RPMI7951 (cell line): ENCODE measurements around the gene SCARB1. TPM values are rescaled to one million over a fixed set of nuclear protein-coding genes. Genes with fewer than 3 reads are reported as not detected.

ENCODE experiments used
- DNase-seq: peaks from one replicate; pipeline ENCODE4 v3.0.0-alpha.2; 2012; ENCODE audit warnings: low read depth
- total RNA-seq: library from RNA; depleted of rRNA; stranded (reverse); fragments of >200 nt; shearing (Covaris generic); gene quantifications from 2 replicates; pipeline ENCODE4 v1.2.3, GENCODE V29; 2014

SCARB1 gene
- total RNA-seq, 1 experiment from 2014 or later = 13.9 TPM

GRCh38 chr12:124762791-124763593 lies 100.7 kb downstream of the SCARB1 start:
- DNase-seq = no peak

DNA sequence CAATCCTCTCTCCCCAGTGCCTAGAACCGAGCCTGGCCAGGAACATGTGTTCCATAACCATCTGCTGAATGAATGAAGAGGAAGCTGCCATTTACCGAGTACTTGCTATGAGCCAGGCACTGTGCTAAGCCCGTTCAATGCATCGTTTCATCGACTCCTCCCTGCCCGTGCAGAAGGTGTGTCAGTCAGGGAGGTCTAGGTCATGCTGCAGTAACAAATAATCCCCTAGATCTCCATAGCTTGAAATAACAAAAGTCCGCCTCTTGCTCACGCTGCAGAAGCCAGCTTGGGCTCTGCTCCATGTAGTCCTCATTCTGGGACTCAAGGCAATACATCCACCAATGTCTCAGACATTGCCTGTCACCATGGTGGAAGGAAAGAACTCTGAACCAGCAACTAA lies 101.3 kb downstream of the SCARB1 start:
- no peak for DNase-seq

DNA sequence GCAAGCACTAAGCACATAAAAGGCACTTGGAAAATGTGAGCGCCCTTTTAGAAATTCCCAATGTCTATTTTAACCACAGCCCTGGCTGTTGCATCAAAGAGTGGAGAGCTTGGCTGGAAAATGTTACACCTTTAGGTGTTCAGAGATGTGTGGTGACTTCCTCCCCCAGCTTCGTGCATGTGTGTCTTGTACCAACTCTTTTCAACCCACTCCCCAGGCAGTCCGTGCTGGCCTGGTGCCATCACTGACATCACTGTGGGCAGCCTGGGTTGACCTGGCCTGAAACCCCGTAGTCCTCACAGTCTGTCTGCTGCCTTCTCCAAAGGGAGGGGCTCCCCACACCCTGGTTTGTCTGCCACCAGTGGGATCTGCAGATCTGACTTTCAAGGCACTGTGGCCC lies 101.8 kb downstream of the SCARB1 start:
- DNase-seq = peak; percentile 72

- DNase-seq = no peak
Observed at GRCh38 chr12:124761056-124761455, 102.6 kb downstream of the SCARB1 start.

GRCh38 chr12:124760560-124760959 lies 103.1 kb downstream of the SCARB1 start:
- no peak for DNase-seq

- no peak for DNase-seq
Observed at GRCh38 chr12:124759841-124760503, 103.7 kb downstream of the SCARB1 start.

DNA sequence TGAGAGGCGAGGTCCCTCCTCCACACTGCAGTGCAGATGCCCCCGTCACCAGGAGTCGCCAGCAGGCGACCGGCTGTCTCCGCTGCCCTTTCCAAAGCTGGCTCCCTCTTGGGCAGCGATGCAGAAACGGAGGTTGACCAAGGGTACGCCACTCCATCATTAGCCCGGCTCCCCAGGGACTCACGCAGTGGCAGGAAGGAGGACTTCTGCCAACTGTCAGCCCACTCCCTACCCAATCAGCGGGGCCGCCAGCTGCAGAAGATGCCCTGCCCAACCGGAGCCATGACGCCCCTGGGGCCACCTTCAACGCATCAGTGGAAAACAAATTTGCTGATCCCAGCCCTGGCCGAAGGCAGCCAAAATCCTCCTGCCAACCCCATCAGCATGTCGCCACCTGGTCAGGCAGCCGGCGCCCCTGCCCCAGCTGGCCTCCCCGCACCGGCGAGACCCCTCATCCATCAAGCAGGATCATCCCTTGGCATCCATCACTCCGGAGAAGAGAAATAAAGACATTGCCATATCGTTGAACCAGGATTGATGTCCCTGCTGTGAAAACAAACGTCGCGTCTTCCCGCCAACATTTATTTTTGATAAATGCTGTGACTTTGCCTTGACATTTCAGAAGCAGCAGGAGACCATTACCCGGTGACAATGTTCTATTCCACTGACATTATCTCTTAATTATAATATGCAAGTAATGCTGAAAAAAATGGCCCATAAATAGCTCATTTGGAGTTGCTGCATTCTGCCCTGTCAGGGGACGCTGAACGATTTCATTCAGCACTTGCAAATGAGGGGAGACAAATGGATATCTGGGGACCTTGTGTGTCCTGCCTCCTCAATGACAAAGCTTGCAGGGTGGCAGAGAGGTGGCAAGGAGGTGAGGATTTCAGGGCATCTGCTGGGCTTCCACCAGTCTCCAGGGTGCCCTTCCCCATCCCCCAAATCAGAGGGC lies 105.1 kb downstream of the SCARB1 start:
- no peak for DNase-seq

DNA sequence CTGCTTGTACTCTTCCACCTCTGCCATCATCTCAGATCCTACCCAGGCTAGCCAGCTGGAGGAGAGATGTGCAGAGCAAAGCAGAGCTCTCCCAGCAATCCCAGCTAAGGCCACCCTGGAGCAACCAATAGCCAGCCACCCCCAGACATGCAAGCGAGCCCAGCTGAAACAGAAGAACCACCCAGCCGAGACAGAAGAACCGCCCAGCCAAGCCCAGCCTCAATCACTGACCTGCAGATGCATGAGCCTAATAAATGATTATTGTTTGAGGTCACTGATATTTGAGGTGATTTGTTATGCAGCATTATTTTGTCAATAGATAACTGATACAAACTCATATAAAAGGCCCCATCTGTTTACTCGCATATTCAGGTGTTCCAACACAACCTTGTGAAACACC lies 106.3 kb downstream of the SCARB1 start:
- no peak for DNase-seq

- no peak for DNase-seq
Observed at GRCh38 chr12:124756760-124757159, 106.9 kb downstream of the SCARB1 start.

GRCh38 chr12:124756166-124756565 lies 107.5 kb downstream of the SCARB1 start:
- DNase-seq = no peak

- DNase-seq = no peak
Observed at GRCh38 chr12:124755801-124756148, 107.9 kb downstream of the SCARB1 start.

- DNase-seq = peak; percentile 98
Observed at GRCh38 chr12:124754949-124755800, 108.5 kb downstream of the SCARB1 start.

- DNase-seq = no peak
Observed at GRCh38 chr12:124754491-124754890, 109.2 kb downstream of the SCARB1 start.

GRCh38 chr12:124753993-124754392 lies 109.7 kb downstream of the SCARB1 start:
- no peak for DNase-seq

DNA sequence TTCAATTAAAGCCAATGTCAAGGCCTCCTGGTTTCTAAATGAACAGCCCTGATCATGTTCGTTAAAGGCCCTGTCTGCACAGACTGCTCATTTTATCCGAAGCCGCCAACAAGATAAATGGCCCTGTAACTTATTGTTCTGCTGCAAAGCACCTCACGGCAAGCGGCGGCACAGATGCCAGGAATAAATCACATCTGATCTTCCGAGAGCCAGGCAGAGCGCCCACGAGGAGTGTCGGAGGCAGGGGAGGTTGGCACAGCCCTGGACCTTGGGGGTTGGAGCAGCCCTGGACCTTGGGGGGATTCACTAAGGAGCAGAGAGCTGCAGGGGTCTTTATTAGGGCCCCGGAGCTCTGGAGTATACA lies 110.5 kb downstream of the SCARB1 start:
- DNase-seq = no peak

GRCh38 chr12:124752437-124753227 lies 111.0 kb downstream of the SCARB1 start:
- DNase-seq = peak; percentile 80

DNA sequence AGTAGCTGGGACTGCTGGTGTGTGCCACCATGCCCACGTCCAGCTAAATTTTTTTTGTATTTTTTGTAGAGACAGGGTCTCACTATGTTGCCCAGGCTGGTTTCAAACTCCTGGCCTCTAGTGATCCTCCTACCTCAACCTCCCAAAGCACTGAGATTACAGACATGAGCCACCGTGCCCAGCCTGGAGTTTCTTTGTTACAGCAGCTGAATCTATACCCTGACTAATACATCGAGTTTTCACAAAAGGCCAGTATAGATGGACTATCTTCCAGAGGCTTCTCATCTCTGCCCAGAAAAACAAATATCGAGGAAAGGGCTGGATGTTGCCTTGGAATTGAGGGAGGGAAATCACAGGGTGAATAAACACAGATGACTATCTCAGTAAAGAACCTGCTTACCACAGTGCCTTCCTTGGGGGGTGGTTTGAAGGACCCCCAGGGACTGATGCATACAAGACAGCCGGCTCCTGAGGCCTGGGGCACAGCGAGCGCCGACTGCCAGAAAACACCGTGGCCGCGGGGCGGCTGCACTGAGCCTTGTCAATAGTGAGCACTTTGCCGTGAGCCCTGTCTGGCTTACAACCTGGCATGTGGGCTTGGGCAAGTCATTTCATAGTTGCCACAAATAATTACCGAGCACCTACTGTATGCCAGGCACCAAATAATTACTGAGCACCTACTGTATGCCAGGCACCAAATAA lies 111.9 kb downstream of the SCARB1 start:
- DNase-seq = no peak

GRCh38 chr12:124750787-124751471 lies 112.7 kb downstream of the SCARB1 start:
- DNase-seq = no peak

- DNase-seq = no peak
Observed at GRCh38 chr12:124750149-124750656, 113.5 kb downstream of the SCARB1 start.
